Large intestine (tissue), 3 donors: Measurements from ENCODE around the gene ATRN. TPM values are rescaled to one million over a fixed set of nuclear protein-coding genes. Genes with fewer than 3 reads are reported as not detected.

ENCODE experiments used
- DNase-seq, 2 donors: peaks; one replicate each; pipeline versions ENCODE4 v3.0.0 to v3.0.0-alpha.2; 2013
- H3K27ac ChIP-seq: one replicate; pipeline ENCODE4 v1.5.1; 2013; ENCODE audit warnings: low read length
- H3K27me3 ChIP-seq: 2 replicates; pipeline ENCODE4 v1.6.1; 2013; ENCODE audit warnings: low read length; ENCODE audit not compliant: control insufficient read depth, insufficient read depth
- H3K36me3 ChIP-seq: 2 replicates; pipeline ENCODE4 v1.6.1; 2013; ENCODE audit warnings: low read length; ENCODE audit not compliant: control insufficient read depth, insufficient read depth
- H3K4me1 ChIP-seq: one replicate; pipeline ENCODE4 v1.6.1; 2013; ENCODE audit warnings: low read length; ENCODE audit not compliant: control insufficient read depth, insufficient read depth
- H3K4me3 ChIP-seq: one replicate; pipeline ENCODE4 v1.5.1; 2013; ENCODE audit warnings: low read length
- H3K9me3 ChIP-seq: one replicate; pipeline ENCODE4 v1.6.1; 2013; ENCODE audit warnings: mild to moderate bottlenecking, low read depth, low read length, moderate library complexity; ENCODE audit not compliant: control insufficient read depth
- WGBS: methylation state at CpG from one replicate; pipeline ENCODE4 v1.1.5; 2013; ENCODE audit warnings: low lambda C conversion rate; ENCODE audit not compliant: insufficient coverage; 5-methylcytosine and 5-hydroxymethylcytosine counted together
- polyA plus RNA-seq: library from polyadenylated mRNA; unstranded; fragments of 120-200 nt; gene quantifications from one replicate; pipeline ENCODE4 v1.2.1, GENCODE V29; 2013

The ATRN gene
- polyA plus RNA-seq, 1 donor = 89.2 TPM

DNA sequence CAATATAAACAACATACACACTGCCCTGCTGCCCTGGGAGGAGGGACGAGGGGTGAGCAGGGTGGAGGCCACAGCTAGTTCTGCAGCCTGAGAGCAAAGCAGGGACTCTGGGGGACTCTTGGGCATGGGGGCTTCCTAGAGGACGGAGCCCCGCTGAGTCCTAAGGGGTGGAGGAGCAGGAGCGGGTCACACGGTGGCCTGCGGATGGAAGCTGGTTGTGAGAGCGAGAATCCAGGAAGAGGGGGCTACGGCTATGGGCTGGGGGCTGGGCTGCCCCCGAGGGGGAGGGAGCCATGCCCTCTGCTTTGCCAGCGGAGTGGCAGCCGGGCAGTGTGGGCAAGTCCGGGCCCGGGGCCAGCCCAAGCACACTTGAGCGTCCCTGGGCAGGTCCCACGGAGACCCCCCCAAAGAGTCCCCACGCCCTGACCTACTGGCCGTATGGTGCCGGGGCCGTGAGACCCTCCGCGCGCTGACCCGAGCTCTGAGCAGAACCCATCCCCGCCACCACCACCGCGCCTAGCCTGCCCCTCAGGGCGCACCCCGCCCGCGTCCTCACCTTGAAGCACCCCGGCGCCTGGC lies 210.6 kb downstream of the ATRN start:
- Histone ChIP-seq H3K27me3 (peaks cover 59% of the 10 kb centered on the region), H3K4me1 (peaks cover 8% of the 10 kb centered on the region), H3K9me3 (peaks cover 3% of the 10 kb centered on the region), H3K4me3 (peak overlapping the region; percentile 45), H3K27ac (no peak overlapping the region), H3K36me3 (no peaks in the 10 kb centered on the region)
- WGBS = no CpG with 5 or more reads among the region's 32 CpGs
- no peak for DNase-seq

- WGBS = no CpG with 5 or more reads among the region's 65 CpGs
- no peak for DNase-seq
- no peaks in the 10 kb centered on the region for H3K36me3 ChIP-seq
- peaks cover 64% of the 10 kb centered on the region for H3K27me3 ChIP-seq
- H3K4me1 ChIP-seq = peaks cover 10% of the 10 kb centered on the region
- H3K4me3 ChIP-seq = peak within 1 kb of the TSS; percentile 45
- H3K9me3 ChIP-seq = peaks cover 3% of the 10 kb centered on the region
- no peak within 1 kb of the TSS for H3K27ac ChIP-seq
Observed at GRCh38 chr20:3681931-3682781, 211.3 kb downstream of the ATRN start, which contains the start of gene ADAM33. ADAM33 (minus strand) TSS chr20:3682010; CDS start chr20:3682004, 6 bp downstream.

GRCh38 chr20:3685341-3685740 lies 214.5 kb downstream of the ATRN start:
- H3K36me3 ChIP-seq = no peaks in the 10 kb centered on the region
- no peak overlapping the region for H3K27ac ChIP-seq
- DNase-seq = no peak
- no CpG with 5 or more reads among the region's 7 CpGs for WGBS
- H3K4me1 ChIP-seq = peaks cover 6% of the 10 kb centered on the region
- H3K27me3 ChIP-seq = peaks cover 46% of the 10 kb centered on the region
- peaks cover 3% of the 10 kb centered on the region for H3K9me3 ChIP-seq
- H3K4me3 ChIP-seq = no peak overlapping the region

- Histone ChIP-seq H3K27me3 (peaks cover 35% of the 10 kb centered on the region), H3K4me1 (peaks cover 6% of the 10 kb centered on the region), H3K27ac (no peak overlapping the region), H3K9me3 (peaks cover 3% of the 10 kb centered on the region), H3K36me3 (no peaks in the 10 kb centered on the region), H3K4me3 (no peak overlapping the region)
- no CpG with 5 or more reads among the region's 7 CpGs for WGBS
- no peak for DNase-seq
Observed at GRCh38 chr20:3686421-3686820, 215.6 kb downstream of the ATRN start.

GRCh38 chr20:3686867-3687321 lies 216.1 kb downstream of the ATRN start:
- no peak overlapping the region for H3K4me3 ChIP-seq
- peaks cover 6% of the 10 kb centered on the region for H3K4me1 ChIP-seq
- peak overlapping the region; percentile 39 for H3K27ac ChIP-seq
- no peaks in the 10 kb centered on the region for H3K9me3 ChIP-seq
- H3K27me3 ChIP-seq = peaks cover 31% of the 10 kb centered on the region
- H3K36me3 ChIP-seq = no peaks in the 10 kb centered on the region
- no CpG with 5 or more reads among the region's 9 CpGs for WGBS
- peak; percentile 60 to 70 for DNase-seq

DNA sequence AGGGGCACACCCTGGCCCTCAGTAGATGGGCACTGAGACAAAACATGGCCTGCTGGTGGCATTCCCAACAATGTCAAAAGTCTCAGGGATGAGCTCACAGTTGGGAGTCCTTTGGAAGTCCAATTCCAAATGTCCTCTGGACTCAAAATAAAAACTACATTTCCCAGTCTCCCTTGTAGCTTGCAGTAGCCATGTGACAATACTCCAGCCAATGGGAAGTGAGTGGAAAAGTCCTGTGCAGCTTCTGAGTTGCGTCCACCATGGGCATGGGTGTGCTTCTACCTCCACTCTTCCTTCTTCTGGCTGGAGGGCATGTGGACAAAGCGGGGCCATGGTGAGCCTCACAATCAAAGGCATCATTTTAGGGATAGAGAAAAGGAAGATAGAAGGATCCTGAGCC lies 216.8 kb downstream of the ATRN start:
- Histone ChIP-seq H3K9me3 (no peaks in the 10 kb centered on the region), H3K27me3 (peaks cover 25% of the 10 kb centered on the region), H3K4me1 (peaks cover 6% of the 10 kb centered on the region), H3K36me3 (no peaks in the 10 kb centered on the region), H3K4me3 (no peak overlapping the region), H3K27ac (no peak overlapping the region)
- no CpG with 5 or more reads among the region's 2 CpGs for WGBS
- DNase-seq = no peak

GRCh38 chr20:3689978-3690377 lies 219.2 kb downstream of the ATRN start:
- Histone ChIP-seq H3K27ac (no peak overlapping the region), H3K9me3 (no peaks in the 10 kb centered on the region), H3K4me3 (no peak overlapping the region), H3K27me3 (peaks cover 11% of the 10 kb centered on the region), H3K4me1 (peaks cover 6% of the 10 kb centered on the region), H3K36me3 (no peaks in the 10 kb centered on the region)
- WGBS = no CpG with 5 or more reads among the region's 11 CpGs
- no peak for DNase-seq

- WGBS = no CpG with 5 or more reads among the region's 3 CpGs
- Histone ChIP-seq H3K9me3 (no peaks in the 10 kb centered on the region), H3K36me3 (no peaks in the 10 kb centered on the region), H3K27ac (no peak overlapping the region), H3K4me1 (peaks cover 6% of the 10 kb centered on the region), H3K4me3 (no peak overlapping the region), H3K27me3 (peaks cover 9% of the 10 kb centered on the region)
- no peak for DNase-seq
Observed at GRCh38 chr20:3690413-3690812, 219.6 kb downstream of the ATRN start.

GRCh38 chr20:3691306-3691705 lies 220.5 kb downstream of the ATRN start:
- WGBS = no CpG with 5 or more reads among the region's 16 CpGs
- no peaks in the 10 kb centered on the region for H3K9me3 ChIP-seq
- peaks cover 7% of the 10 kb centered on the region for H3K27me3 ChIP-seq

GRCh38 chr20:3691897-3692296 lies 221.1 kb downstream of the ATRN start:
- Histone ChIP-seq H3K27ac (no peak overlapping the region), H3K4me3 (no peak overlapping the region), H3K36me3 (no peaks in the 10 kb centered on the region), H3K4me1 (peaks cover 6% of the 10 kb centered on the region), H3K27me3 (peaks cover 2% of the 10 kb centered on the region), H3K9me3 (no peaks in the 10 kb centered on the region)
- no peak for DNase-seq
- no CpG with 5 or more reads among the region's 9 CpGs for WGBS

More at GRCh38 chr20:3691306-3691705, 220.5 kb downstream of the ATRN start:
- no peak for DNase-seq
- Histone ChIP-seq H3K4me1 (peaks cover 6% of the 10 kb centered on the region), H3K4me3 (no peak overlapping the region), H3K27ac (no peak overlapping the region), H3K36me3 (no peaks in the 10 kb centered on the region)
